CD4-positive, alpha-beta memory T cell (primary cell): ENCODE results near the gene FPR2. TPM values are rescaled to one million over a fixed set of nuclear protein-coding genes. Genes with fewer than 3 reads are reported as not detected.
A peak's percentile ranks its signal among the peaks of the same experiment; 100 is the strongest.
"Not testable (repeated sequence)": the region's sequence is repeated elsewhere in the genome, so short reads cannot be mapped to it uniquely, and the experiment has no call there.

Source experiments
- CTCF ChIA-PET: fragments of 350-600 bp; sonication (Branson Sonifier 250); formaldehyde crosslinking; loops from one replicate; lab custom pipeline; 2021; ENCODE audit warnings: inconsistent platforms; ENCODE audit not compliant: partially characterized antibody; lab: Charles Lee
- POLR2A ChIA-PET: fragments of 350-600 bp; sonication (Branson Sonifier 250); formaldehyde crosslinking; loops from one replicate; lab custom pipeline; 2021; ENCODE audit not compliant: partially characterized antibody; lab: Charles Lee
- DNase-seq, 5 donors: peaks; one replicate each; pipeline versions ENCODE4 v3.0.0 to v3.0.0-alpha.2; 2020 to 2022; ENCODE audit warnings: mixed read lengths in 1 of 5
- H3K27ac ChIP-seq: one replicate; pipeline ENCODE4 v1.7.0; 2013; ENCODE audit warnings: low read depth, low read length
- H3K27me3 ChIP-seq: 2 replicates; pipeline ENCODE4 v1.7.0; 2013; ENCODE audit warnings: mild to moderate bottlenecking, low read length, moderate library complexity; ENCODE audit not compliant: insufficient read depth
- H3K36me3 ChIP-seq: 2 replicates; pipeline ENCODE4 v1.7.0; 2013; ENCODE audit warnings: mild to moderate bottlenecking, low read length, moderate library complexity; ENCODE audit not compliant: insufficient read depth
- H3K4me1 ChIP-seq: 2 replicates; pipeline ENCODE4 v1.7.0; 2013; ENCODE audit warnings: mild to moderate bottlenecking, low read length, moderate library complexity; ENCODE audit not compliant: insufficient read depth
- H3K4me3 ChIP-seq, 2 donors: one replicate each; pipeline ENCODE4 v1.7.0; 2013; ENCODE audit warnings: low read length in 2 of 2, mild to moderate bottlenecking in 1 of 2
- H3K9me3 ChIP-seq, 2 donors: one replicate each; pipeline ENCODE4 v1.7.0; 2013; ENCODE audit warnings: low read length in 2 of 2, control low read depth in 1 of 2; ENCODE audit not compliant: control insufficient read depth in 1 of 2
- H3K27ac Mint-ChIP-seq, 7 donors: one replicate each; pipeline ENCODE4 v1.8.0; 2020 to 2021; ENCODE audit warnings: mixed read lengths in 7 of 7, mild to moderate bottlenecking in 6 of 7, inconsistent platforms in 3 of 7, moderate library complexity in 3 of 7
- H3K27me3 Mint-ChIP-seq, 2 donors: one replicate each; pipeline ENCODE4 v1.8.0; 2020 to 2021; ENCODE audit warnings: mixed read lengths in 2 of 2
- H3K36me3 Mint-ChIP-seq, 2 donors: one replicate each; pipeline ENCODE4 v1.8.0; 2020 to 2021; ENCODE audit warnings: mixed read lengths in 2 of 2, inconsistent platforms in 1 of 2, mild to moderate bottlenecking in 1 of 2
- H3K4me1 Mint-ChIP-seq, 4 donors: one replicate each; pipeline ENCODE4 v1.8.0; 2020 to 2021; ENCODE audit warnings: mixed read lengths in 4 of 4, mild to moderate bottlenecking in 1 of 4
- H3K4me3 Mint-ChIP-seq, 8 donors: one replicate each; pipeline ENCODE4 v1.8.0; 2020 to 2021; ENCODE audit warnings: mixed read lengths in 8 of 8, mild to moderate bottlenecking in 7 of 8, moderate library complexity in 6 of 8, inconsistent platforms in 3 of 8
- H3K9me3 Mint-ChIP-seq, 8 donors: one replicate each; pipeline ENCODE4 v1.8.0; 2020 to 2021; ENCODE audit warnings: mixed read lengths in 8 of 8, mild to moderate bottlenecking in 5 of 8, inconsistent platforms in 3 of 8, moderate library complexity in 1 of 8
- intact Hi-C: fragments of 100-400 bp; cut with micrococcal nuclease; formaldehyde crosslinking; loops from one replicate; pipeline ENCODE4 v1.15.1; 2023
- polyA plus RNA-seq, 2 donors: library from polyadenylated mRNA; unstranded; fragments of 300-500 nt; fragmentation: Illumina TruSeq; gene quantifications; one replicate each; pipeline ENCODE4 v1.2.3, GENCODE V29; 2021
- total RNA-seq, 2 experiments: library from RNA; stranded (reverse); gene quantifications; one replicate each; pipeline ENCODE4 v1.2.3, GENCODE V29; 2021

Gene FPR2
- total and polyA plus RNA-seq, 4 experiments from 2014 or later: not detected

GRCh38 chr19:51806571-51806970, 45.6 kb downstream of the FPR2 start:
- H3K27ac Mint-ChIP-seq, H3K4me3 Mint-ChIP-seq, H3K27me3 Mint-ChIP-seq, H3K4me1 ChIP-seq, H3K4me1 Mint-ChIP-seq, H3K27me3 ChIP-seq, H3K36me3 ChIP-seq, H3K9me3 ChIP-seq, H3K27ac ChIP-seq, H3K4me3 ChIP-seq, intact Hi-C loops, H3K36me3 Mint-ChIP-seq, POLR2A ChIA-PET, CTCF ChIA-PET, DNase-seq: not testable (repeated sequence)
- peaks cover 2 to 44% (median 12%) of the 10 kb centered on the region in 8 donors for H3K9me3 Mint-ChIP-seq

GRCh38 chr19:51807111-51807701, 46.2 kb downstream of the FPR2 start:
- Mint-ChIP-seq H3K27me3 (peaks cover 2 to 3% of the 10 kb centered on the region in 2 donors), H3K27ac (peak overlapping the region in 1 of 7 donors; percentile 43), H3K4me1 (no peaks in the 10 kb centered on the region), H3K36me3 (peaks cover 0 to 4% of the 10 kb centered on the region in 2 donors), H3K4me3 (peak overlapping the region in 1 of 8 donors; percentile 21), H3K9me3 (peaks cover 2 to 47% (median 14%) of the 10 kb centered on the region in 8 donors)
- intact Hi-C loops: no loop called here
- no peaks in the 10 kb centered on the region for H3K4me1 ChIP-seq
- no peak overlapping the region for H3K4me3 ChIP-seq
- H3K27me3 ChIP-seq: no peaks in the 10 kb centered on the region
- H3K27ac ChIP-seq: no peak overlapping the region
- H3K36me3 ChIP-seq: no peaks in the 10 kb centered on the region
- POLR2A ChIA-PET: no interaction called here
- DNase-seq: no peak
- H3K9me3 ChIP-seq: peaks cover 0 to 4% of the 10 kb centered on the region in 2 donors
- CTCF ChIA-PET: no interaction called here

- no peak overlapping the region for H3K27ac Mint-ChIP-seq
- no peak overlapping the region for H3K4me3 Mint-ChIP-seq
- peaks cover 2 to 3% of the 10 kb centered on the region in 2 donors for H3K27me3 Mint-ChIP-seq
- Histone ChIP-seq H3K27ac (no peak overlapping the region), H3K4me1 (no peaks in the 10 kb centered on the region), H3K27me3 (no peaks in the 10 kb centered on the region), H3K36me3 (no peaks in the 10 kb centered on the region), H3K9me3 (peaks cover 0 to 4% of the 10 kb centered on the region in 2 donors), H3K4me3 (no peak overlapping the region)
- H3K36me3 Mint-ChIP-seq: peaks cover 0 to 4% of the 10 kb centered on the region in 2 donors
- H3K9me3 Mint-ChIP-seq: peaks cover 2 to 54% (median 17%) of the 10 kb centered on the region in 8 donors
- intact Hi-C loops: no loop called here
- no peak for DNase-seq
- no peaks in the 10 kb centered on the region for H3K4me1 Mint-ChIP-seq
- POLR2A ChIA-PET: no interaction called here
- CTCF ChIA-PET: no interaction called here
These were observed 46.9 kb downstream of the FPR2 start for GRCh38 chr19:51807925-51808324.

GRCh38 chr19:51808333-51808986, 47.5 kb downstream of the FPR2 start:
- Mint-ChIP-seq H3K27me3 (peaks cover 0 to 3% of the 10 kb centered on the region in 2 donors), H3K27ac (no peak overlapping the region), H3K36me3 (peaks cover 0 to under 1% of the 10 kb centered on the region in 2 donors), H3K9me3 (peaks cover 2 to 53% (median 17%) of the 10 kb centered on the region in 8 donors), H3K4me3 (no peak overlapping the region), H3K4me1 (no peaks in the 10 kb centered on the region)
- intact Hi-C loops: no loop called here
- Histone ChIP-seq H3K36me3 (no peaks in the 10 kb centered on the region), H3K27ac (no peak overlapping the region), H3K4me1 (no peaks in the 10 kb centered on the region), H3K4me3 (no peak overlapping the region), H3K9me3 (peaks cover 0 to 4% of the 10 kb centered on the region in 2 donors), H3K27me3 (no peaks in the 10 kb centered on the region)
- ChIA-PET POLR2A (no interaction called here), CTCF (no interaction called here)
- DNase-seq: no peak

GRCh38 chr19:51809787-51810186, 48.8 kb downstream of the FPR2 start:
- H3K4me3 ChIP-seq: no peak overlapping the region
- intact Hi-C loops: no loop called here
- H3K4me1 Mint-ChIP-seq: no peaks in the 10 kb centered on the region
- no peaks in the 10 kb centered on the region for H3K27me3 ChIP-seq
- no peak for DNase-seq
- H3K9me3 ChIP-seq: peaks cover 0 to 4% of the 10 kb centered on the region in 2 donors
- peaks cover 0 to 3% of the 10 kb centered on the region in 2 donors for H3K27me3 Mint-ChIP-seq
- no peak overlapping the region for H3K4me3 Mint-ChIP-seq
- no peaks in the 10 kb centered on the region for H3K36me3 ChIP-seq
- H3K9me3 Mint-ChIP-seq: peaks cover 0 to 58% (median 25%) of the 10 kb centered on the region in 8 donors
- H3K4me1 ChIP-seq: no peaks in the 10 kb centered on the region
- CTCF ChIA-PET: no interaction called here
- H3K36me3 Mint-ChIP-seq: no peaks in the 10 kb centered on the region
- POLR2A ChIA-PET: no interaction called here
- no peak overlapping the region for H3K27ac ChIP-seq
- no peak overlapping the region for H3K27ac Mint-ChIP-seq

- Histone ChIP-seq H3K4me1 (no peaks in the 10 kb centered on the region), H3K27ac (no peak overlapping the region), H3K9me3 (peaks cover 0 to 4% of the 10 kb centered on the region in 2 donors), H3K36me3 (no peaks in the 10 kb centered on the region), H3K27me3 (no peaks in the 10 kb centered on the region), H3K4me3 (no peak overlapping the region)
- intact Hi-C loops: no loop called here
- H3K4me1 Mint-ChIP-seq: no peaks in the 10 kb centered on the region
- peaks cover 0 to 54% (median 24%) of the 10 kb centered on the region in 8 donors for H3K9me3 Mint-ChIP-seq
- no peak for DNase-seq
- no peak overlapping the region for H3K4me3 Mint-ChIP-seq
- no peaks in the 10 kb centered on the region for H3K36me3 Mint-ChIP-seq
- ChIA-PET CTCF (no interaction called here), POLR2A (no interaction called here)
- no peak overlapping the region for H3K27ac Mint-ChIP-seq
- H3K27me3 Mint-ChIP-seq: peaks cover 0 to 3% of the 10 kb centered on the region in 2 donors
These were observed 49.2 kb downstream of the FPR2 start for GRCh38 chr19:51810223-51810622.

GRCh38 chr19:51811344-51811743, 50.4 kb downstream of the FPR2 start:
- no peaks in the 10 kb centered on the region for H3K4me1 Mint-ChIP-seq
- POLR2A ChIA-PET: no interaction called here
- H3K27me3 Mint-ChIP-seq: peaks cover 0 to 3% of the 10 kb centered on the region in 2 donors
- H3K4me3 ChIP-seq: no peak overlapping the region
- peaks cover 0 to 56% (median 25%) of the 10 kb centered on the region in 8 donors for H3K9me3 Mint-ChIP-seq
- H3K27ac ChIP-seq: no peak overlapping the region
- no peaks in the 10 kb centered on the region for H3K36me3 ChIP-seq
- no peaks in the 10 kb centered on the region for H3K4me1 ChIP-seq
- H3K36me3 Mint-ChIP-seq: no peaks in the 10 kb centered on the region
- DNase-seq: no peak
- intact Hi-C loops: no loop called here
- H3K9me3 ChIP-seq: peaks cover 0 to 4% of the 10 kb centered on the region in 2 donors
- no peak overlapping the region for H3K4me3 Mint-ChIP-seq
- CTCF ChIA-PET: no interaction called here
- no peak overlapping the region for H3K27ac Mint-ChIP-seq
- H3K27me3 ChIP-seq: no peaks in the 10 kb centered on the region
